ENCODE measurements around the gene RNF5.
A peak's percentile ranks its signal among the peaks of the same experiment; 100 is the strongest.

Gene RNF5

GRCh38 chr6:32176476-32177182 lies 1.6 kb upstream of the RNF5 start (continued):
- TF ChIP-seq TSHZ2 (CRISPR knock-in tag; IDR thresholded peaks at IDR 0.05) (no peak), ZNF8 (CRISPR knock-in tag; IDR thresholded peaks at IDR 0.05) (no peak), TCF4 (CRISPR knock-in tag; IDR thresholded peaks at IDR 0.05; ENCODE audit: borderline replicate concordance) (no peak), RARB (CRISPR knock-in tag; IDR thresholded peaks at IDR 0.05) (no peak)

- ATAC-seq, result peak; percentile 46
- TF ChIP-seq BACH2 (CRISPR knock-in tag; IDR thresholded peaks at IDR 0.05; ENCODE audit: borderline replicate concordance) (no peak), TCF4 (CRISPR knock-in tag; IDR thresholded peaks at IDR 0.05; ENCODE audit: borderline replicate concordance) (no peak), RARB (CRISPR knock-in tag; IDR thresholded peaks at IDR 0.05) (no peak), ZFP30 (CRISPR knock-in tag; IDR thresholded peaks at IDR 0.05) (no peak), PPARA (CRISPR knock-in tag; IDR thresholded peaks at IDR 0.05; ENCODE audit: borderline replicate concordance) (no peak), ZNF565 (CRISPR knock-in tag; conservative IDR thresholded peaks at IDR 0.05; ENCODE audit: low read depth) (no peak), CSDC2 (CRISPR knock-in tag; IDR thresholded peaks at IDR 0.05) (no peak), ZC3H10 (CRISPR knock-in tag; IDR thresholded peaks at IDR 0.05) (no peak), GLIS3 (CRISPR knock-in tag; IDR thresholded peaks at IDR 0.05) (no peak), PATZ1 (CRISPR knock-in tag; IDR thresholded peaks at IDR 0.05; ENCODE audit: borderline replicate concordance) (no peak), ZNF70 (CRISPR knock-in tag; IDR thresholded peaks at IDR 0.05) (no peak), CSRNP3 (CRISPR knock-in tag; IDR thresholded peaks at IDR 0.05) (no peak), SNAI2 (CRISPR knock-in tag; IDR thresholded peaks at IDR 0.05) (no peak), ARNTL (CRISPR knock-in tag; IDR thresholded peaks at IDR 0.05; ENCODE audit: borderline replicate concordance, low read depth) (no peak), TOX (CRISPR knock-in tag; IDR thresholded peaks at IDR 0.05; ENCODE audit: borderline replicate concordance) (no peak)
Measured at GRCh38 chr6:32177183-32177787, 920 bp upstream of the RNF5 start.

- ATAC-seq, result no peak
- TF ChIP-seq CSRNP3 (CRISPR knock-in tag; IDR thresholded peaks at IDR 0.05) (no peak), ZNF70 (CRISPR knock-in tag; IDR thresholded peaks at IDR 0.05) (no peak), CSDC2 (CRISPR knock-in tag; IDR thresholded peaks at IDR 0.05) (no peak), ZNF565 (CRISPR knock-in tag; conservative IDR thresholded peaks at IDR 0.05; ENCODE audit: low read depth) (no peak), OSR1 (CRISPR knock-in tag; IDR thresholded peaks at IDR 0.05) (no peak), PPARA (CRISPR knock-in tag; IDR thresholded peaks at IDR 0.05; ENCODE audit: borderline replicate concordance) (no peak), ZC3H10 (CRISPR knock-in tag; IDR thresholded peaks at IDR 0.05) (no peak), POU6F1 (CRISPR knock-in tag; IDR thresholded peaks at IDR 0.05; ENCODE audit: borderline replicate concordance, low read depth) (no peak), SNAI2 (CRISPR knock-in tag; IDR thresholded peaks at IDR 0.05) (no peak), PATZ1 (CRISPR knock-in tag; IDR thresholded peaks at IDR 0.05; ENCODE audit: borderline replicate concordance) (no peak), TOX (CRISPR knock-in tag; IDR thresholded peaks at IDR 0.05; ENCODE audit: borderline replicate concordance) (no peak), RARB (CRISPR knock-in tag; IDR thresholded peaks at IDR 0.05) (no peak), TCF4 (CRISPR knock-in tag; IDR thresholded peaks at IDR 0.05; ENCODE audit: borderline replicate concordance) (no peak), ZFP3 (CRISPR knock-in tag; IDR thresholded peaks at IDR 0.05) (no peak)
Measured at GRCh38 chr6:32178547-32179440, 589 bp downstream of the RNF5 start.

Measured in SK-N-SH treated with all-trans-retinoic acid at 6 μM for 48 hours (cell line).